ENCODE data around the gene SNX24. TPM values are rescaled to one million over a fixed set of nuclear protein-coding genes. Genes with fewer than 3 reads are reported as not detected.
"Not testable (repeated sequence)": the region's sequence is repeated elsewhere in the genome, so short reads cannot be mapped to it uniquely, and the experiment has no call there.

Gene SNX24
- total RNA-seq, 1 donor from 2014 or later = 8.5 TPM

- DNase-seq = no peak
These were observed 28.9 kb downstream of the SNX24 start for GRCh38 chr5:122874179-122874875.

GRCh38 chr5:122877518-122877917 lies 32.1 kb downstream of the SNX24 start:
- no peak for DNase-seq

GRCh38 chr5:122879076-122879475 lies 33.7 kb downstream of the SNX24 start:
- no peak for DNase-seq

GRCh38 chr5:122880170-122880689 lies 34.8 kb downstream of the SNX24 start:
- DNase-seq = no peak

GRCh38 chr5:122880749-122881148 lies 35.3 kb downstream of the SNX24 start:
- DNase-seq = no peak

GRCh38 chr5:122882831-122883230 lies 37.4 kb downstream of the SNX24 start:
- DNase-seq = no peak

GRCh38 chr5:122885045-122885517 lies 39.7 kb downstream of the SNX24 start:
- no peak for DNase-seq

- DNase-seq = no peak
These were observed 40.5 kb downstream of the SNX24 start for GRCh38 chr5:122885891-122886290.

GRCh38 chr5:122895141-122895540 lies 49.7 kb downstream of the SNX24 start:
- DNase-seq = no peak

- DNase-seq = peak; percentile 60
These were observed 51.3 kb downstream of the SNX24 start for GRCh38 chr5:122896598-122897282.

GRCh38 chr5:122897283-122897602 lies 51.8 kb downstream of the SNX24 start:
- DNase-seq = no peak

- DNase-seq = no peak
These were observed 55.9 kb downstream of the SNX24 start for GRCh38 chr5:122901346-122901745.

- no peak for DNase-seq
These were observed 56.9 kb downstream of the SNX24 start for GRCh38 chr5:122902263-122902662.

- no peak for DNase-seq
These were observed 61.4 kb downstream of the SNX24 start for GRCh38 chr5:122906768-122907167.

- DNase-seq = no peak
These were observed 61.9 kb downstream of the SNX24 start for GRCh38 chr5:122907276-122907675.

GRCh38 chr5:122908108-122908507 lies 62.7 kb downstream of the SNX24 start:
- DNase-seq = no peak

GRCh38 chr5:122908662-122909061 lies 63.2 kb downstream of the SNX24 start:
- no peak for DNase-seq

- DNase-seq = no peak
These were observed 64.2 kb downstream of the SNX24 start for GRCh38 chr5:122909470-122910100.

- not testable (repeated sequence) for DNase-seq
These were observed 68.0 kb downstream of the SNX24 start for GRCh38 chr5:122913436-122913835.

GRCh38 chr5:122915717-122916461 lies 70.5 kb downstream of the SNX24 start:
- DNase-seq = no peak

- DNase-seq = no peak
These were observed 71.1 kb downstream of the SNX24 start for GRCh38 chr5:122916490-122916889.

- no peak for DNase-seq
These were observed 74.6 kb downstream of the SNX24 start for GRCh38 chr5:122919969-122920368.

GRCh38 chr5:122921826-122922225 lies 76.4 kb downstream of the SNX24 start:
- DNase-seq = no peak

All from dermis blood vessel endothelial cell (primary cell).